ENCODE measurements around the gene NDST3. TPM values are rescaled to one million over a fixed set of nuclear protein-coding genes. Genes with fewer than 3 reads are reported as not detected.

The NDST3 gene
- total and polyA plus RNA-seq, 2 of the 13 experiments (the other 11 are each of a cell fraction or from before 2014, with no cell fraction given): not detected

DNA sequence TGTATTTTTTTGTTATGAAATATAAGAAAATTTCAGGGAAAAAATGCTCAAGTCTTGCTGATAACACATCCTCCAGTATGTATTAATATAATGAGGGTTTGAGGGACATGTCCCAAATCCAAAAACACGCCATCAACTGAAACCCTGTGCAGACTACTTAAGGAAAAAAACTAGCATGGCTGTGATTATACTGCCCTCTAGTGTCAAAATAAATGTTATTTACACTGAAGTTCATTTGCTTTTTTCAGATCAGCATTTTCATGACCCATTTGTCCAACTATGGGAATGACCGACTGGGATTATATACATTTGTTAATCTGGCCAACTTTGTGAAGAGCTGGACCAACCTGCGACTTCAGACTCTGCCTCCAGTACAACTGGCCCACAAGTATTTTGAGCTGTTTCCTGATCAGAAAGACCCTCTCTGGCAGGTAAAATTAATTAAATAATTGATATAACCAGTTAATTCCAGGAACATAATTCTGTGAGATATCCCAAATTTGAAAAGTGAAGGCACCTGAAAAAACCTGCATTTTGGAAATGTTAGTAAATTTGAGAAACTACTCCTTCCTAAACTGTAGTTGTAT, 190.1 kb downstream of the NDST3 start (continued):
- peak; percentile 74 for TF ChIP-seq STAG1 (CRISPR knock-in tag; IDR thresholded peaks at IDR 0.05)
- TF ChIP-seq ATF1 (CRISPR knock-in tag; IDR thresholded peaks at IDR 0.05): no peak
- TF ChIP-seq POLR2A (IDR thresholded peaks at IDR 0.05; ENCODE audit: insufficient read depth in 1 of 2, low read depth in 2 of 2, low read length in 2 of 2): no peak
- no peak for TF ChIP-seq ZNF644 (CRISPR knock-in tag; IDR thresholded peaks at IDR 0.05; ENCODE audit: low read depth)
- no peak for TF ChIP-seq NFRKB (IDR thresholded peaks at IDR 0.05)
- peak; percentile 30; the same call in 1 of the 2 replicates for TF ChIP-seq RAD21 (CRISPR knock-in tag; IDR thresholded peaks at IDR 0.05)

DNA sequence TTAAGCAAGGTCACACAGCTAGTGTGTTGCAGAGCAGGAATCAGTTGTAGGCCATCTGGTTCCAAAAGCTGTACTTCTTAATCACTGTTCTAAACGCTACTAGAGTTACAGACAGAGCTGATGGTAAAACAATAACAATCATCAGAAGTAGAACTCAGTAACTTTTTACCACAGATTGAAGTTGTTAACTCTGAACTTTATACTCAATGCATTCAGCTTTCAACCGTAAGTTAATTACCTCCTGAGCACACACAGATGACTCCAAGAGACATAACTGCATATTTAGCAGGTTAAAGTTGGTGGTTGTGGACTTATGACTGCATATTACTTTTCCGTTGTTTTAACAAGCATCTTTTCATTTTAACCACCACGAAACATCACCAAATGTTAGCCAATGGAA, 191.2 kb downstream of the NDST3 start:
- POLR2A ChIA-PET: no interaction called here
- Histone ChIP-seq H3K4me2 (ENCODE audit: low read depth, low read length) (no peak overlapping the region), H3K27ac (ENCODE audit: extremely low read length, insufficient read depth, low read length) (no peak overlapping the region), H3K9me3 (ENCODE audit: low read length) (no peaks in the 10 kb centered on the region), H3K4me3 (replicated peaks in 1 of 3; ENCODE audit: insufficient read depth in 1 of 3, low read depth in 2 of 3, low read length in 3 of 3) (no peak overlapping the region), H2AFZ (ENCODE audit: low read length) (no peak overlapping the region), H3K27me3 (ENCODE audit: control insufficient read depth in 1 of 2, insufficient read depth in 2 of 2, low read length in 2 of 2) (no peaks in the 10 kb centered on the region), H4K20me1 (ENCODE audit: insufficient read depth, low read length) (no peaks in the 10 kb centered on the region), H3K36me3 (replicated peaks in 1 of 2; ENCODE audit: control insufficient read depth in 1 of 2, insufficient read depth in 2 of 2, low read length in 2 of 2) (no peaks in the 10 kb centered on the region), H3K4me1 (ENCODE audit: insufficient read depth, low read length) (no peaks in the 10 kb centered on the region), H3K79me2 (ENCODE audit: insufficient read depth, low read length) (no peaks in the 10 kb centered on the region), H3K9ac (ENCODE audit: insufficient read depth, low read depth, low read length) (no peak overlapping the region)
- WGBS (ENCODE audit: low lambda C conversion rate): 1% methylated on average over 4 of the region's 4 CpGs
- in situ Hi-C loops (cut with HindIII; ENCODE audit: extremely low pct_ligation_motif_present, low pct_unique_long_range_greater_than_20kb) (loop anchor here (25.0 kb wide), 1 partner anchor 1088 kb away; no protein-coding TSS in a partner anchor), intact Hi-C loops (cut with micrococcal nuclease; ENCODE audit: unreplicated experiment) (loop anchor here (2.0 kb wide), 1 partner anchor 45 kb away; no protein-coding TSS in a partner anchor)
- ATAC-seq (no peak), FAIRE-seq (no peak), DNase-seq (ENCODE audit: low spot score) (no peak)
- BruUV-seq (replicated peaks): no TSS peak
- CTCF ChIA-PET (ENCODE audit: low intra/inter-chr PET ratio, low total read pairs): no interaction called here
- TF ChIP-seq SYNCRIP (IDR thresholded peaks at IDR 0.05; ENCODE audit: insufficient read depth, low read depth, low read length) (no peak), REPIN1 (CRISPR knock-in tag; IDR thresholded peaks at IDR 0.05; ENCODE audit: borderline replicate concordance, low read depth) (no peak), ZBTB3 (CRISPR knock-in tag; IDR thresholded peaks at IDR 0.05; ENCODE audit: borderline replicate concordance, low read depth) (no peak), KDM4B (CRISPR knock-in tag; IDR thresholded peaks at IDR 0.05) (no peak), CBX2 (IDR thresholded peaks at IDR 0.05; ENCODE audit: low read depth, low read length) (no peak), CBX2 (CRISPR knock-in tag; IDR thresholded peaks at IDR 0.05; ENCODE audit: low read depth) (no peak), ZNF12 (CRISPR knock-in tag; IDR thresholded peaks at IDR 0.05) (no peak), RBM22 (optimal IDR thresholded peaks at IDR 0.05; ENCODE audit: low read length) (no peak), AGO2 (optimal IDR thresholded peaks at IDR 0.05; ENCODE audit: low read depth, low read length) (no peak), SIX1 (CRISPR knock-in tag; IDR thresholded peaks at IDR 0.05; ENCODE audit: borderline replicate concordance) (no peak)
- TF ChIP-seq, protein P1, sequence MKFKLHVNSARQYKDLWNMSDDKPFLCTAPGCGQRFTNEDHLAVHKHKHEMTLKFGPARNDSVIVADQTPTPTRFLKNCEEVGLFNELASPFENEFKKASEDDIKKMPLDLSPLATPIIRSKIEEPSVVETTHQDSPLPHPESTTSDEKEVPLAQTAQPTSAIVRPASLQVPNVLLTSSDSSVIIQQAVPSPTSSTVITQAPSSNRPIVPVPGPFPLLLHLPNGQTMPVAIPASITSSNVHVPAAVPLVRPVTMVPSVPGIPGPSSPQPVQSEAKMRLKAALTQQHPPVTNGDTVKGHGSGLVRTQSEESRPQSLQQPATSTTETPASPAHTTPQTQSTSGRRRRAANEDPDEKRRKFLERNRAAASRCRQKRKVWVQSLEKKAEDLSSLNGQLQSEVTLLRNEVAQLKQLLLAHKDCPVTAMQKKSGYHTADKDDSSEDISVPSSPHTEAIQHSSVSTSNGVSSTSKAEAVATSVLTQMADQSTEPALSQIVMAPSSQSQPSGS (CRISPR knock-in tag; IDR thresholded peaks at IDR 0.05): no peak
- TF ChIP-seq, protein P2, sequence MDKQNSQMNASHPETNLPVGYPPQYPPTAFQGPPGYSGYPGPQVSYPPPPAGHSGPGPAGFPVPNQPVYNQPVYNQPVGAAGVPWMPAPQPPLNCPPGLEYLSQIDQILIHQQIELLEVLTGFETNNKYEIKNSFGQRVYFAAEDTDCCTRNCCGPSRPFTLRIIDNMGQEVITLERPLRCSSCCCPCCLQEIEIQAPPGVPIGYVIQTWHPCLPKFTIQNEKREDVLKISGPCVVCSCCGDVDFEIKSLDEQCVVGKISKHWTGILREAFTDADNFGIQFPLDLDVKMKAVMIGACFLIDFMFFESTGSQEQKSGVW (CRISPR knock-in tag; IDR thresholded peaks at IDR 0.05; ENCODE audit: borderline replicate concordance): no peak
- TF ChIP-seq, protein P3, sequence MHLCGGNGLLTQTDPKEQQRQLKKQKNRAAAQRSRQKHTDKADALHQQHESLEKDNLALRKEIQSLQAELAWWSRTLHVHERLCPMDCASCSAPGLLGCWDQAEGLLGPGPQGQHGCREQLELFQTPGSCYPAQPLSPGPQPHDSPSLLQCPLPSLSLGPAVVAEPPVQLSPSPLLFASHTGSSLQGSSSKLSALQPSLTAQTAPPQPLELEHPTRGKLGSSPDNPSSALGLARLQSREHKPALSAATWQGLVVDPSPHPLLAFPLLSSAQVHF (CRISPR knock-in tag; IDR thresholded peaks at IDR 0.05): no peak
- TF ChIP-seq, protein P4, sequence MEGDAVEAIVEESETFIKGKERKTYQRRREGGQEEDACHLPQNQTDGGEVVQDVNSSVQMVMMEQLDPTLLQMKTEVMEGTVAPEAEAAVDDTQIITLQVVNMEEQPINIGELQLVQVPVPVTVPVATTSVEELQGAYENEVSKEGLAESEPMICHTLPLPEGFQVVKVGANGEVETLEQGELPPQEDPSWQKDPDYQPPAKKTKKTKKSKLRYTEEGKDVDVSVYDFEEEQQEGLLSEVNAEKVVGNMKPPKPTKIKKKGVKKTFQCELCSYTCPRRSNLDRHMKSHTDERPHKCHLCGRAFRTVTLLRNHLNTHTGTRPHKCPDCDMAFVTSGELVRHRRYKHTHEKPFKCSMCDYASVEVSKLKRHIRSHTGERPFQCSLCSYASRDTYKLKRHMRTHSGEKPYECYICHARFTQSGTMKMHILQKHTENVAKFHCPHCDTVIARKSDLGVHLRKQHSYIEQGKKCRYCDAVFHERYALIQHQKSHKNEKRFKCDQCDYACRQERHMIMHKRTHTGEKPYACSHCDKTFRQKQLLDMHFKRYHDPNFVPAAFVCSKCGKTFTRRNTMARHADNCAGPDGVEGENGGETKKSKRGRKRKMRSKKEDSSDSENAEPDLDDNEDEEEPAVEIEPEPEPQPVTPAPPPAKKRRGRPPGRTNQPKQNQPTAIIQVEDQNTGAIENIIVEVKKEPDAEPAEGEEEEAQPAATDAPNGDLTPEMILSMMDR (CRISPR knock-in tag; IDR thresholded peaks at IDR 0.05): no peak
- TF ChIP-seq, protein P5, sequence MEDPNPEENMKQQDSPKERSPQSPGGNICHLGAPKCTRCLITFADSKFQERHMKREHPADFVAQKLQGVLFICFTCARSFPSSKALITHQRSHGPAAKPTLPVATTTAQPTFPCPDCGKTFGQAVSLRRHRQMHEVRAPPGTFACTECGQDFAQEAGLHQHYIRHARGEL (CRISPR knock-in tag; IDR thresholded peaks at IDR 0.05): no peak
